Activated naive CD4-positive, alpha-beta T cell treated with anti-CD3 and anti-CD28 coated beads for 36 hours (primary cell): ENCODE results near the gene PPIE. TPM values are rescaled to one million over a fixed set of nuclear protein-coding genes. Genes with fewer than 3 reads are reported as not detected.

Source experiments
- CTCF ChIA-PET: fragments of 350-600 bp; sonication (Branson Sonifier 250); formaldehyde crosslinking; loops from one replicate; lab custom pipeline; 2021; ENCODE audit warnings: antibody characterized with exemption; lab: Charles Lee
- DNase-seq: peaks from one replicate; pipeline ENCODE4 v3.0.0-alpha.2; 2020
- H3K27ac Mint-ChIP-seq: one replicate; pipeline ENCODE4 v1.8.0; 2021; ENCODE audit warnings: mild to moderate bottlenecking, mixed read lengths
- H3K27me3 Mint-ChIP-seq: one replicate; pipeline ENCODE4 v1.8.0; 2021; ENCODE audit warnings: low read depth, mixed read lengths
- H3K36me3 Mint-ChIP-seq: one replicate; pipeline ENCODE4 v1.8.0; 2021; ENCODE audit warnings: low read depth, mixed read lengths
- H3K4me1 Mint-ChIP-seq: one replicate; pipeline ENCODE4 v1.8.0; 2021; ENCODE audit warnings: low read depth, mixed read lengths
- H3K4me3 Mint-ChIP-seq: one replicate; pipeline ENCODE4 v1.8.0; 2021; ENCODE audit warnings: mild to moderate bottlenecking, moderate library complexity, mixed read lengths
- H3K9me3 Mint-ChIP-seq: one replicate; pipeline ENCODE4 v1.8.0; 2021; ENCODE audit warnings: mixed read lengths
- intact Hi-C: fragments of 100-400 bp; cut with micrococcal nuclease; formaldehyde crosslinking; loops from one replicate; pipeline ENCODE4 v1.15.1; 2023
- total RNA-seq, 2 experiments: library from RNA; stranded (reverse); gene quantifications; one replicate each; pipeline ENCODE4 v1.2.3, GENCODE V29; 2021

The PPIE gene
- total RNA-seq, 2 experiments from 2014 or later: 73.8 to 75.6 TPM

DNA sequence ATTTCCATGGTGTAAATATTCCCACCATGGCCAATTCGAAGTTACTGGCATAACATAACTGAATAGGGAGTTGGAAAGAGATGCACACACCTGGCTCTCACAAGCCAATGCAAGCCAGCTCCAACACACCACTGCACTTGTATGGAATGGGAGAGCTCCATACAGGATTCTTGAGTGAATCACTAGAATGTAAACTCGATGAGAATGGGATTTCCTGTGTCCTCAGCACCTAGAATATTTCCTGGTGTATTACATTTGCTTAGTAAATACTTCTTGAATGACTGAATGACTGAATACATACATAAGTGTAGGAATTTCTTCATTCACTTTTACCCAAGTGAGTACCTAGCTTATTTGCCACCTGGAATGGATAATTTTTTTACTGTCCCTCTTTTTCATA, 16.2 kb upstream of the PPIE start:
- intact Hi-C loops: loop anchor here (10.0 kb wide), 2 partner anchors 318 to 618 kb away; no protein-coding TSS in a partner anchor

DNA sequence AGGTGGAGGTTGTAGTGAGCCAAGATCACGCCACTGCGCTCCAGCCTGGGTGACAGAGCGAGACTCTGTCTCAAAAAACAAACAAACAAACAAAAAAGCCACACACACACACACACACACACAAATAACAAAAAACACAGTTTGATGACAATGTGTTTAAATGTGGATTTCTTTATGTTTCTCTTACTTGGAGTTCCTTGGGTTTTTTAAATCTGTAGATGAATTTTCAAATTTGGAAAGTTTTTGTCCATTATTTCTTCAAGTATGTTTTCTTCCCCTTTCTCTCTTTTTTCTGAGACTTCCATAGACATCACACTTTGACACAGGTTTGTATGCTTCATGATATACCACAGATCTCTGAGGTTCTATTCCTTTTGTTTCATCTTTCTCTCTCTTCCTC, 12.1 kb upstream of the PPIE start:
- intact Hi-C loops: loop anchor here (10.0 kb wide), 2 partner anchors 322 to 622 kb away; no protein-coding TSS in a partner anchor
- no peak for DNase-seq
- Mint-ChIP-seq H3K9me3 (no peaks in the 10 kb centered on the region), H3K27ac (no peak overlapping the region), H3K4me3 (no peak overlapping the region), H3K36me3 (no peaks in the 10 kb centered on the region), H3K4me1 (peaks cover 10% of the 10 kb centered on the region), H3K27me3 (peaks cover 44% of the 10 kb centered on the region)
- CTCF ChIA-PET: interaction anchor here (1.5 kb wide), 1 partner anchor 54 kb away, joined by 5 read pairs; no protein-coding TSS in a partner anchor

More for the DNA sequence above, 16.2 kb upstream of the PPIE start:
- no peak for DNase-seq
- Mint-ChIP-seq H3K4me3 (no peak overlapping the region), H3K4me1 (peaks cover 4% of the 10 kb centered on the region), H3K27me3 (peaks cover 31% of the 10 kb centered on the region), H3K27ac (no peak overlapping the region), H3K36me3 (no peaks in the 10 kb centered on the region), H3K9me3 (no peaks in the 10 kb centered on the region)
- CTCF ChIA-PET: interaction anchor here (1.0 to 3.0 kb wide), 4 partner anchors 51 to 117 kb away, joined by 3 to 11 read pairs (median 5); partner anchors contain the start of gene NT5C1A

DNA sequence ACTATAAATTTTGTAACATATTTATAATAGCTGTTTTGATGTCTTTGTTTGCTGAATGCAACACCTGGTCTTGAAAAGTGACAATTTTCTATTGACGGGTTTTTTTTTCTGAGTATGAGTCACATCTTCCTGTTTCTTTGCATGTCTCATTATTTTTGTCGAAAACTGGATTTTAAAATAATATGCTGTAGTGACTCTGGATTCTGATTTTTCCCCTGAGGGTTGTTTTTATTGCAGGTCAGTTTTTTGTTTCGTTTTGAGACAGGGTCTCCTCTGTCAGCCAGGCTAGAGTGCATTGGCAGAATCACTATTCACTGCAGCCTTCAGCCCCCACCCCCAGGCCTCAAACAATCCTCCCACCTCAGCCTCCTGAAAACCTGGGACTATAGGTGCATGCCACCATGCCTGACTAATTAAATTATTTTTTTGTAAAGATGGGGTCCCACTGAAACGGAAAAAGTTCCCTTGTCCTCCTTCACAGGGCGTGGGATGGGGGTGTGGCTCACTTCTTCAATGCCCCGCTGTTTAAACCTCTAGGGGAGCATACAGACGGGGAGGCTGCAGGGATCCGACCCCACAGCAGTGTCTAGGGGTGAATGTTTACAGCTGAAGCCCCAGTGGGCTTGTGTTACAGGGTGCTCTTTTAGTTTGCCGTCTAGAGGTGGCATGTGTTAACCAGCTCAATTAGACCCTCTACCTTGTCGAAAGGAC, 11.3 kb upstream of the PPIE start:
- no peaks in the 10 kb centered on the region for H3K9me3 Mint-ChIP-seq
- peaks cover 10% of the 10 kb centered on the region for H3K4me1 Mint-ChIP-seq
- CTCF ChIA-PET: interaction anchor here (0.6 to 0.7 kb wide), 2 partner anchors 70 to 120 kb away, joined by 3 read pairs; no protein-coding TSS in a partner anchor
- no peaks in the 10 kb centered on the region for H3K36me3 Mint-ChIP-seq
- H3K4me3 Mint-ChIP-seq: no peak overlapping the region
- intact Hi-C loops: loop anchor here (10.0 kb wide), 2 partner anchors 323 to 623 kb away; no protein-coding TSS in a partner anchor
- H3K27ac Mint-ChIP-seq: no peak overlapping the region
- no peak for DNase-seq
- H3K27me3 Mint-ChIP-seq: peaks cover 41% of the 10 kb centered on the region

DNA sequence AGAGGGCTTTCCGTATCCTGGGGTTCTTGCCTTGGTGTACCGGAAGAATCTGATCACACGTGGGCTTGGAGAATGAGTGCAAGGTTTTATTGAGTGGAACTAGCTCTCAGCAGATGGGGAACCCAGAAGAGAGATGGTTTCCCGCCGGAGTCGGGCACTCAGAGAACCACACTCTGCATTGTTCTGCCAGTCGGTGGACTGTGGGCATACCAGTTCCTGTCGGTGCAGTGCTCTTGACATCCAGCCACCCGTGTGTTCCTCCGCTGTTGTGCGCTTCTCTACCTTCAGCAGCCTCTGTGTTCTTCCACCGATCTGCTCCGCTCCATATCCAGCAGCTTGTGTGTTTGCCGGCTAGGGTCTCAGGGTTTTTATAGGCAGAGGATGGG, 10.8 kb upstream of the PPIE start:
- no peak overlapping the region for H3K27ac Mint-ChIP-seq
- no peak overlapping the region for H3K4me3 Mint-ChIP-seq
- DNase-seq: no peak
- intact Hi-C loops: loop anchor here (10.0 kb wide), 2 partner anchors 323 to 623 kb away; no protein-coding TSS in a partner anchor
- no peaks in the 10 kb centered on the region for H3K36me3 Mint-ChIP-seq
- H3K27me3 Mint-ChIP-seq: peaks cover 45% of the 10 kb centered on the region
- CTCF ChIA-PET: no interaction called here
- peaks cover 10% of the 10 kb centered on the region for H3K4me1 Mint-ChIP-seq
- no peaks in the 10 kb centered on the region for H3K9me3 Mint-ChIP-seq

DNA sequence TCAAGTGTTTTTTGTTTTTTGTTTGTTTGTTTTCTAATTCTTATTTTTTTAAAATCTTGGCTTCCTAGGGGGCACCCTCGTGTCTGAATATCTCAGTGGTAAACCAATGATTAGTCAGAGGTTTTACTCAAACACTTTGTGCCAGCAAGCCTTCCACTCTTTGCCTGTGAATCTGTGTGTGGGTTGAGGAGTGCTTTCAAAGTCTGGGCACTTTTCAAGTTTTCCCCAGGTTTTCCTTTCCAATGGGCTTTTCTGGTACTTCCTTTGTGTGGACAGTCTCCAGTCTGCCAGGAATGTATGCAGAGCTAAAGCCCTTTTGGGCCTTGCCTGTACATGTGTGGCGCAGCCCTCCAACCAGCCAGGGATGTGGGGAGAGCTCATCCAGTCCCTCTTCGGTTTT, 9.7 kb upstream of the PPIE start:
- Mint-ChIP-seq H3K27ac (no peak overlapping the region), H3K9me3 (no peaks in the 10 kb centered on the region), H3K27me3 (peaks cover 49% of the 10 kb centered on the region), H3K4me1 (peaks cover 10% of the 10 kb centered on the region), H3K36me3 (no peaks in the 10 kb centered on the region), H3K4me3 (no peak overlapping the region)
- CTCF ChIA-PET: interaction anchor here (0.6 kb wide), 2 partner anchors 148 to 152 kb away, joined by 3 read pairs; no protein-coding TSS in a partner anchor
- no peak for DNase-seq
- intact Hi-C loops: loop anchor here (10.0 kb wide), 2 partner anchors 324 to 624 kb away; no protein-coding TSS in a partner anchor

DNA sequence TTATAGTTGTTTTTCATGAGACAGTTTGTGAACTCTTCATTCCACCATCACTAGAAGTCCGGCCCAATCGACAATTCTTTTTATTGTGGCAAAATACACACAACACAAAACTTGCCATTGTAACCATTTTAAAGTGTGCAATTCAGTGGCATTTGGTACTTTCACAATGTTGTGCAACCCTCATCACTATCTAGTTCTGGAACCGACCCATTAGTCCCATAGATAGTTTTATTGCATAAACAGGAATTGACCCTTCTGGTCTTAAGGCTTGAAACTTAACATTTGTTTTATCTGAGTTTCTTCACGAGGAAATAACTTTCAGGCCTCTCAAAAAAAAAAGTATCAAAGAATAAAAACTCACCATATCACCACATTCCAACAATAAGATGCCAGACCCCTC, 8.8 kb upstream of the PPIE start:
- Mint-ChIP-seq H3K27ac (no peak overlapping the region), H3K27me3 (peaks cover 41% of the 10 kb centered on the region)
- CTCF ChIA-PET: interaction anchor here (0.6 kb wide), 1 partner anchor 153 kb away, joined by 3 read pairs; no protein-coding TSS in a partner anchor

DNA sequence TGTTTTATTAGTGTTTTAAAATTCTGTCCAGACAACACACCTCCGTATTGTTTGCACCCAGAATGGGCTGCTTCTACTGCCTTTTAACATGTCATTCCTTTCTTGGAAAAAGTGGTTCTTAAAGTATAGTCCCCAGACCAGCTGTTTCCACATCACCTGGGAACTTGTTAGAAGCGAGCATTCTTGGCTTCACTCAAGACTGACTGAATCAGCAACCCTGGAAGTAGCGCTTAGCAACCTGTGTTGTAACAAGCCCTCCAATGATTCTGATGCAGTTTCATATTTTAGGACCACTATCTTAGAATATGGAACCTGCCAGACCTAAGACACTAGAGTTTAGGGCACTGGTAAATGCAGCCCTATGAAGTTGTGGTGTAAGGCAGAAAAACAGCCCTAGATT, 6.0 kb upstream of the PPIE start:
- Mint-ChIP-seq H3K4me1 (peaks cover 5% of the 10 kb centered on the region), H3K27me3 (peaks cover 34% of the 10 kb centered on the region), H3K36me3 (no peaks in the 10 kb centered on the region), H3K4me3 (no peak overlapping the region), H3K27ac (no peak overlapping the region), H3K9me3 (no peaks in the 10 kb centered on the region)
- no peak for DNase-seq
- CTCF ChIA-PET: interaction anchor here (0.6 to 1.4 kb wide), 2 partner anchors 127 to 144 kb away, joined by 4 to 6 read pairs; no protein-coding TSS in a partner anchor
- intact Hi-C loops: loop anchor here (10.0 kb wide), 1 partner anchor 62 kb away; no protein-coding TSS in a partner anchor

More for the DNA sequence above, 8.8 kb upstream of the PPIE start:
- Mint-ChIP-seq H3K4me1 (peaks cover 10% of the 10 kb centered on the region), H3K4me3 (no peak overlapping the region), H3K9me3 (no peaks in the 10 kb centered on the region), H3K36me3 (no peaks in the 10 kb centered on the region)
- DNase-seq: no peak
- intact Hi-C loops: loop anchor here (10.0 kb wide), 3 partner anchors 65 to 625 kb away; no protein-coding TSS in a partner anchor

DNA sequence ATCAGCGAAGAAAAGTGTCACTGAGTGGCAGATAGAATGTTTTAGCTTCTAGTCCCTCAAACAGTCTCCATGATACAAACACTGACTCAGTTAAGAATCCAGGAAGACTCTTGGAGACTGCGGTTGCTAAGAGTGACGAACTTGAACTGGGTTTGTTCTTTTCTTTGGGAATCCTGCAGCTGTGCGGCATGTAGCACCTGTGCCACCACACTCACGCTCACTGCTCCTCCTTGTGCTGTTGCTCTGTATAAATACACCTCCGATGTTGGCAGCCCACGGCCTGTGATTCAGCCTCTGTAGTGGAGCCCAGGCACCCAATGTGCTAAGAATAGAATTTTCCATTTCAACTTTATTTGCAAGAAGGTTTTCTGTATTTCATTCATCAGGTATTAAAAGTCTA, 5.5 kb upstream of the PPIE start:
- H3K27ac Mint-ChIP-seq: no peak overlapping the region
- DNase-seq: no peak
- intact Hi-C loops: loop anchor here (10.0 kb wide), 1 partner anchor 62 kb away; no protein-coding TSS in a partner anchor
- CTCF ChIA-PET: no interaction called here
- H3K36me3 Mint-ChIP-seq: no peaks in the 10 kb centered on the region
- H3K27me3 Mint-ChIP-seq: peaks cover 29% of the 10 kb centered on the region
- H3K9me3 Mint-ChIP-seq: no peaks in the 10 kb centered on the region
- H3K4me1 Mint-ChIP-seq: peaks cover under 1% of the 10 kb centered on the region
- no peak overlapping the region for H3K4me3 Mint-ChIP-seq

DNA sequence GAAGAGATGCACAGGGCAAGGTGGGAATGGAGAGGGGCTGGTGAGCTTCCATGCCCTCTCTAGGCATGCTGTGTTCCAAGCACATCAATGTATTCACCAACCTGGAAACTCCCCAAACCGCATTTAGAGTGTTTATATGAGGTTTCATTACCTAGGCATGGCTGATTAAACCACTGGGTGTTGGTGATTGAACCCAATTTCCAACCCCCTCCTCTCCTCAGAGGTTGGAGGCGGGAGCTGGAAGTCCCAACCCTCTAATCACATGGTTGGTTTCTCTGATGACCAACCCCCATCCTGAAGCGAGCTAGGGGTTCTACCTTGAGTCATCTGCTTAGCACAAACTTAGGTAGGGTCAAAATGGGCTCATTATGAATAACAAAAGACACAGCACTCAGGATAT, 3.0 kb upstream of the PPIE start:
- H3K27ac Mint-ChIP-seq: no peak overlapping the region
- peaks cover 11% of the 10 kb centered on the region for H3K27me3 Mint-ChIP-seq
- peak; percentile 33 for DNase-seq
- H3K4me1 Mint-ChIP-seq: peaks cover 20% of the 10 kb centered on the region
- no peaks in the 10 kb centered on the region for H3K9me3 Mint-ChIP-seq
- CTCF ChIA-PET: interaction anchor here (1.2 kb wide), 1 partner anchor 64 kb away, joined by 3 read pairs; no protein-coding TSS in a partner anchor
- peaks cover 7% of the 10 kb centered on the region for H3K36me3 Mint-ChIP-seq
- no peak overlapping the region for H3K4me3 Mint-ChIP-seq
- intact Hi-C loops: loop anchor here (5.0 to 10.0 kb wide), 2 partner anchors 59 to 553 kb away; no protein-coding TSS in a partner anchor

DNA sequence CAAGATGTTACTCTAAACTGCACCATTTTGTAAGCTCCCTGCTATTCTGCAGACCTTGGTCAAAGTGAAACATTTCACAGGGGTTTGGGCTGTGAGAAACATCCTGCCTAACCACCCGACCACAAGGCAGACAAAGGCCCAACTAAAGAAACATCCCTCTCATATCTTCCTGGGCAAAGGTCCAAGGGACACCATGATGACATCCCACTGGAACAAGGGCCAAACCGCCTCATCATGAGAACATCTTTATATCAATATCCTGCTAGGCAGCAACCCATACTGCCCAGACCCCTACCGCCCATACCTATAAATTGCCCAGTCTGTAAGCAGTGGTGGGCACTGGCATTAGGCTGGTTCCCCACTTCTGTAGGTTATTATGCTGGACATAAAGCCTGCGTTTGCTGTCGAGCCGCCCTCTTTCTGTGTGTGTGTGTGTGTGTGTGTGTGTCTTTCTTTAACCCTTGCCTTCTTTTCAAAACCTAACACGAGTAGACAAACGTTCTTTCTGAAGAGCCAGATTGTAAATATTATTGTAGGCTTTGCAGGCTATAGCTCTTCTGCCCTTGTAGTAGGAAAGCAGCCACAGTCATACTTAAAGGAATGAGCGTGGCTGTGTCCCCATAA, 1.0 kb upstream of the PPIE start:
- Mint-ChIP-seq H3K27ac (no peak overlapping the region), H3K9me3 (no peaks in the 10 kb centered on the region), H3K4me1 (peaks cover 26% of the 10 kb centered on the region), H3K4me3 (no peak overlapping the region), H3K27me3 (peaks cover 9% of the 10 kb centered on the region), H3K36me3 (peaks cover 13% of the 10 kb centered on the region)
- CTCF ChIA-PET: interaction anchor here (1.6 to 2.2 kb wide), 2 partner anchors 17 to 62 kb away, joined by 6 to 7 read pairs; no protein-coding TSS in a partner anchor
- intact Hi-C loops: loop anchor here (5.0 to 10.0 kb wide), 2 partner anchors 57 to 555 kb away; no protein-coding TSS in a partner anchor
- DNase-seq: no peak

DNA sequence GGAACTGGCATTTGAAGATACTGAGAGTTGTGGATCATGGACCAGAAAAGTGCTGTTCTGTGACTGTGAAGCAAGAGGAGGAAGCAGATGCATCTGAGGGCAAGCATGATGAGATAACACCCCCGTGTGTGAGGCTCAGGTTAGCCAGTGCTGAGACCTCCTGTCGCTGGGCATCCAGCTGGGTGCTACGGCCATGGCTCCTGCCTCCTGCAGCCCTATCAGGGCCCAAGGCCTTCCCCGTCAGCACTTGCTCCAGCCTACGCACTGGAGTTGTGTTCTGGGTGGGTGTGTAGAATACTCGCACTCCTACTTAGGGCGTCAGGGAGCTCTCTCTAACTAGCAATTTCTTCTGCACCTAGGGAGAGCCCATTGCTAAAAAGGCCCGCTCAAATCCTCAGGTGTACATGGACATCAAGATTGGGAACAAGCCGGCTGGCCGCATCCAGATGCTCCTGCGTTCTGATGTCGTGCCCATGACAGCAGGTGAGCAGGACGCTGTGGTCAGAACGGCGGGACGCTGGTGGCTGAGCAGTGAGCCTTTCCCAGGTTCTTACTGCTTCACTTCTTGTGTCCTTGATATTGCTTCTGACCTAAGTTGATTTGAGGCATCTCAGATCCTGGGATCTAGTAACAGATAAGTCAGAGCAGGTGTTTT, 6.5 kb downstream of the PPIE start:
- Mint-ChIP-seq H3K36me3 (peaks cover 40% of the 10 kb centered on the region), H3K9me3 (no peaks in the 10 kb centered on the region), H3K4me1 (peaks cover 12% of the 10 kb centered on the region), H3K27ac (no peak overlapping the region), H3K4me3 (no peak overlapping the region), H3K27me3 (no peaks in the 10 kb centered on the region)
- CTCF ChIA-PET: interaction anchor here (1.4 kb wide), 1 partner anchor 44 kb away, joined by 3 read pairs; no protein-coding TSS in a partner anchor
- intact Hi-C loops: no loop called here
- no peak for DNase-seq
